Endothelial cell (in vitro differentiated cells): ENCODE measurements around the gene MRPL39. TPM values are rescaled to one million over a fixed set of nuclear protein-coding genes. Genes with fewer than 3 reads are reported as not detected.

Experiments used
- DNase-seq: peaks from one replicate; pipeline ENCODE4 v3.0.0; 2021; ENCODE audit warnings: low spot score
- H3K27ac Mint-ChIP-seq: one replicate; pipeline ENCODE4 v1.8.0; 2021; ENCODE audit warnings: mixed read lengths, inconsistent platforms; ENCODE audit not compliant: unreplicated experiment
- H3K27me3 Mint-ChIP-seq: one replicate; pipeline ENCODE4 v1.8.0; 2021; ENCODE audit warnings: mild to moderate bottlenecking, moderate library complexity, mixed read lengths, inconsistent platforms; ENCODE audit not compliant: unreplicated experiment
- H3K36me3 Mint-ChIP-seq: one replicate; pipeline ENCODE4 v1.8.0; 2021; ENCODE audit warnings: mild to moderate bottlenecking, low read depth, mixed read lengths, inconsistent platforms; ENCODE audit not compliant: unreplicated experiment
- H3K4me1 Mint-ChIP-seq: one replicate; pipeline ENCODE4 v1.8.0; 2021; ENCODE audit warnings: mild to moderate bottlenecking, mixed read lengths, inconsistent platforms; ENCODE audit not compliant: unreplicated experiment
- H3K4me3 Mint-ChIP-seq: one replicate; pipeline ENCODE4 v1.8.0; 2021; ENCODE audit warnings: mild to moderate bottlenecking, mixed read lengths, inconsistent platforms; ENCODE audit not compliant: unreplicated experiment
- H3K9me3 Mint-ChIP-seq: one replicate; pipeline ENCODE4 v1.8.0; 2021; ENCODE audit warnings: mixed read lengths, inconsistent platforms; ENCODE audit not compliant: unreplicated experiment
- CTCF ChIP-seq: fragments of 200-600 bp; sonication (generic); IDR thresholded peaks from one replicate; pipeline ENCODE4 v1.5.0; 2021; ENCODE audit warnings: antibody characterized with exemption; ENCODE audit not compliant: unreplicated experiment
- total RNA-seq: library from RNA; stranded (reverse); fragmentation: NEBNext Ultra II Directional; extraction: Animal tissue kit (Norgen Biotek cat#: 25700); gene quantifications from one replicate; pipeline ENCODE4 v1.2.1, GENCODE V29; 2021; ENCODE audit not compliant: unreplicated experiment

Gene MRPL39
- total RNA-seq, 1 donor from 2014 or later: 25.0 TPM

- Mint-ChIP-seq H3K27ac (no peak overlapping the region), H3K36me3 (no peaks in the 10 kb centered on the region), H3K4me1 (peaks cover 10% of the 10 kb centered on the region), H3K4me3 (no peak overlapping the region), H3K27me3 (peaks cover 8% of the 10 kb centered on the region), H3K9me3 (no peaks in the 10 kb centered on the region)
- DNase-seq: no peak
- TF ChIP-seq CTCF: no peak
These were observed 36.2 kb upstream of the MRPL39 start for GRCh38 chr21:25643486-25643885.

GRCh38 chr21:25640943-25641292 lies 33.6 kb upstream of the MRPL39 start:
- H3K36me3 Mint-ChIP-seq: no peaks in the 10 kb centered on the region
- no peak for DNase-seq
- peaks cover 8% of the 10 kb centered on the region for H3K27me3 Mint-ChIP-seq
- H3K9me3 Mint-ChIP-seq: no peaks in the 10 kb centered on the region
- peak overlapping the region; percentile 75 for H3K4me3 Mint-ChIP-seq
- peaks cover 10% of the 10 kb centered on the region for H3K4me1 Mint-ChIP-seq
- TF ChIP-seq CTCF: no peak
- no peak overlapping the region for H3K27ac Mint-ChIP-seq

- Mint-ChIP-seq H3K27ac (no peak overlapping the region), H3K4me3 (peak overlapping the region; percentile 75), H3K4me1 (peaks cover 10% of the 10 kb centered on the region), H3K9me3 (no peaks in the 10 kb centered on the region), H3K36me3 (no peaks in the 10 kb centered on the region), H3K27me3 (peaks cover 8% of the 10 kb centered on the region)
- TF ChIP-seq CTCF: no peak
- peak; percentile 39 for DNase-seq
These were observed 33.1 kb upstream of the MRPL39 start for GRCh38 chr21:25640202-25640942.

- no peaks in the 10 kb centered on the region for H3K36me3 Mint-ChIP-seq
- peaks cover 10% of the 10 kb centered on the region for H3K4me1 Mint-ChIP-seq
- no peak overlapping the region for H3K27ac Mint-ChIP-seq
- DNase-seq: peak; percentile 41
- peak; percentile 7 for TF ChIP-seq CTCF
- peaks cover 8% of the 10 kb centered on the region for H3K27me3 Mint-ChIP-seq
- H3K4me3 Mint-ChIP-seq: peak overlapping the region; percentile 75
- no peaks in the 10 kb centered on the region for H3K9me3 Mint-ChIP-seq
These were observed 32.4 kb upstream of the MRPL39 start for GRCh38 chr21:25639551-25640201.
